HG03571 (cell line): ENCODE measurements around the gene TEKTIP1.

Experiments used
- ATAC-seq: cut with Tn5 transposase; IDR thresholded peaks from one replicate; pipeline ENCODE4 v1.9.1; 2021; ENCODE audit not compliant: unreplicated experiment

TEKTIP1 gene

GRCh38 chr19:3538965-3539755 is at the start of gene TEKTIP1:
Gene TEKTIP1, plus strand, starts transcription at chr19:3539174. Its CDS starts 4 bp downstream, at chr19:3539178.
- ATAC-seq = no peak

- ATAC-seq = no peak
Measured at GRCh38 chr19:3491396-3492119, 47.4 kb upstream of the TEKTIP1 start.

GRCh38 chr19:3492131-3492839 is 46.7 kb upstream of the TEKTIP1 start:
- ATAC-seq = no peak

DNA sequence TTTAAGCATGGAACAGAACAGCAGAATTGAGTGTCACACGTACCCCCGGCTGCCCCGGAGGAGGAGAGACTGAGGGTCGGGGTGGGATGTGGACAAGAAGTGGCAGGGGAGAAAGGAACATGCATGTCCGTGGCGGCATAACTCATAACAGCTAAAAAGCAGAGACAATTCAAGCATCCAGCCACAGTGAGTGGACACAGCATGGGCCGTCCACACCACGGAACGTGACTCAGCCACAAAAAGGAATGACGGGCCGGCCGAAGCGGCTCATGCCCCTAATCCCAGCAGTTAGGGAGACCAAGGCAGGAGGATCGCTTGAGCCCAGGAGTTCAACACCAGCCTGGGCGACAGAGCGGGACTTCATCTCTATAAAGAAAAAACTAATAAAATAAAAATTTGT is 46.1 kb upstream of the TEKTIP1 start:
- ATAC-seq = no peak

- no peak for ATAC-seq
Measured at GRCh38 chr19:3493651-3494050, 45.3 kb upstream of the TEKTIP1 start.

- ATAC-seq = no peak
Measured at GRCh38 chr19:3494051-3494450, 44.9 kb upstream of the TEKTIP1 start.

- no peak for ATAC-seq
Measured at GRCh38 chr19:3494559-3494958, 44.4 kb upstream of the TEKTIP1 start.

GRCh38 chr19:3496392-3497273 is 42.3 kb upstream of the TEKTIP1 start:
- ATAC-seq = no peak

DNA sequence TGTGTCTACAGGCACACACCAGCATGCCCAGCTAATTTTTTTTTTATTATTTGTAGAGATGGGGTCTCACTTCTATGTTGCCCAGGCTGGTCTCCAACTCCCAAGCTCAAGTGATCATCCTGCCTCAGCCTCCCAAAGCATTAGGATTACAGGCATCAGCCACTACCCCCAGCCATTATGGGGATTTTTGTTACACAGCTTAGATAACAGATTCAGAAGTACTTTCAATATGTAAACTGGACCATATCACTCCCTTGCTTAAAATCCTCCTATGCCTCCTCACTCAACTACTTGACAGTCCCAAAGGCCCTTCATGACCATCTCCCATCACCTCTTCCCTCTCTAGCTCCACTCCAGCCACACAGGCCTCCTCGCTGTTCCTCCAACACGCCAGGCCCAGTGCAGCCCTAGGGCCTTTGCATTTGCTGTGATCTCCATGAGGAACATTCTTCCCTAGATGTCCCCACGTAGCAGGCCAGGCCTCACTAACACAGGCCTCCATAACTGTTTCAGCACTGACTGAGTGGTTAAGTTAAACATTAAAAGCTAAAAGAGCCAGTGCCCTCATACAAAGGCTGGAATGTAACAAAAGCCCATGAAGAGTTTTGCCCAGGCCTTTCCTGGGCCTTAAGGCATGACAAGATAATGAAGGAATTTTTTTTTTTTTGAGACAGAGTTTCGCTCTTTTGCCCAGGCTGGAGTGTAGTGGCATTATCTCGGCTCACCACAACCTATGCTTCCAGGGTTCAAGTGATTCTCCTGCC is 41.0 kb upstream of the TEKTIP1 start:
- ATAC-seq = no peak

GRCh38 chr19:3499738-3500428 is 39.1 kb upstream of the TEKTIP1 start:
- no peak for ATAC-seq

- ATAC-seq = peak; percentile 73
Measured at GRCh38 chr19:3500429-3501101, 38.4 kb upstream of the TEKTIP1 start, which contains the start of gene DOHH. Gene DOHH, minus strand, starts transcription at chr19:3500674. Its CDS starts 3,860 bp downstream, at chr19:3496814.

DNA sequence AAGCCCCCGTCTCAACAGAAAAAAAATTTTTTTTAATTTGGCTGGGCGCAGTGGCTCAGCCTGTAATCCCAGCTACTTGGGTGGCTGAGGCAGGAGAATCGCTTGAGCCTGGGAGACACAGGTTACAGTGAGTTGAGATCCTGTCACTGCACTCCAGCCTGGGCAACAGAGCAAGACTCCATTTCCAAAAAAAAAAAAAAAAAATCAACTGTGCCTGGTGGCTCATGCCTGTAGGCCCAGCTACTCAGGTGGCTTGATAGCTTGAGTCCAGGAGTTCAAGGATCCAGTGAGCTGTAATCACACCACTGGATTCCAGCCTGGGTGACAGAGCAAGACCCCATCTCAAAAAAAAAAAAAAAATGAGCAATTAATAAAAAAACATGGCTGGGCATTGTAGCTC is 37.2 kb upstream of the TEKTIP1 start:
- no peak for ATAC-seq

DNA sequence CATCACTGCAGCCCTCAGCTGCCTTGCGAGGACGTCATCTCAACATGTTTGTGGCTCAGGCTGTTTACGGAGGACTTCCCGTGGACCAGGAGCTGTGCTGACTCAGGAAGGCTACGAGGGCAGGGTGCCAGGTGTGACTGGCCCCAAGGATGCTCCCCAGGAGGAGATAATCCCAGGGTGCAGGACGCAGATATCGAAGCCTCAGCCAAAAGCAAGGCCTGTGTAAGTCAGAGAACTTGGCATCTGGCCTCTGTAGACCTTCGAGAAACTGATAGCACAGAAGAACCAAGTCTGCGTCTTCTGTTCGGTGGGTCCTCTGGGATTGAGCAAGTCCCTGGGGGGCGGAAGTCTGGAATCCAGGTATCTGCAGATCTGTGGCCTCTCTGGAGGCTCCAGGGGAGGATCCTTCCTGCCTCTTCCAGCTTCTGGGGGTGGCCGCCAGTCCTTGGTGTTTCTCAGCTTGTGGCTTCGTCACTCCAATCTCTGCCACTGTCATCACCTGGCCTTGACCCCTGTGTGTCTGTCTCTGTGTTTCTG is 35.9 kb upstream of the TEKTIP1 start:
- ATAC-seq = no peak

DNA sequence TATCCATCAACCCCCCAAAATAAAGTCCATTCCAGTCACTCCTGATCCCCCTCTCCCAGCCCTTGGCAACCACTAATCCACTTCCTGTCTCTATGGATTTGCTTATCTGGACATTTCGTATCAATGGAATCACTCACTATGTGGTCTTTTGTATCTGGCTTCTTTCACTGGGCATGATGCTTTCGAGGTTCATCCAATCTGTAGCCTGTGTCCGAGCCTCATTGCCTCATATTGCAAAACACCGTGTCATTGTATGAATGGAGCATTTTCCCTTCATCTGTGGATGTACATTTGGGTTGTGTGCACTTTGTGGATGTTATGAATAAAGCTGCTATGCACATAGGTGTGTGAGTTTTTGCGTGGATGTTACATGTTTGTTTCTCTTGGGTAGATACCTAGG is 34.2 kb upstream of the TEKTIP1 start:
- no peak for ATAC-seq

- ATAC-seq = peak; percentile 75
Measured at GRCh38 chr19:3505598-3506383, 33.2 kb upstream of the TEKTIP1 start, which contains the start of gene FZR1. Gene FZR1, plus strand, starts transcription at chr19:3506311. Its CDS starts 16,679 bp downstream, at chr19:3522990.

GRCh38 chr19:3506384-3507340 is 32.3 kb upstream of the TEKTIP1 start:
- no peak for ATAC-seq
